GM13976 (cell line): ENCODE measurements around the gene HSD17B13.
"Not testable (repeated sequence)": the region's sequence is repeated elsewhere in the genome, so short reads cannot be mapped to it uniquely, and the experiment has no call there.

Source experiments
- DNase-seq: peaks from one replicate; pipeline ENCODE4 v3.0.0; 2012; ENCODE audit warnings: low spot score
- CTCF ChIP-seq: IDR thresholded peaks from 2 replicates; pipeline ENCODE4 v1.5.1; 2012; ENCODE audit warnings: borderline replicate concordance, mild to moderate bottlenecking; ENCODE audit not compliant: insufficient read depth; ENCODE audit errors: extremely low read depth, missing control alignments, control extremely low read depth
- in situ Hi-C: fragments of 300-500 bp; cut with MboI; formaldehyde crosslinking; loops from one replicate; pipeline ENCODE4 v1.12.0; 2022; ENCODE audit warnings: low sequenced_read_pairs, mixed read lengths, inconsistent platforms; ENCODE audit not compliant: unreplicated experiment

Gene HSD17B13

GRCh38 chr4:87286970-87287369 lies 35.7 kb downstream of the HSD17B13 start:
- no peak for DNase-seq
- in situ Hi-C loops = no loop called here
- TF ChIP-seq CTCF = no peak

- DNase-seq, in situ Hi-C loops: not testable (repeated sequence)
Measured at GRCh38 chr4:87284268-87284667, 38.4 kb downstream of the HSD17B13 start.

- no peak for TF ChIP-seq CTCF
- in situ Hi-C loops = no loop called here
- no peak for DNase-seq
Measured at GRCh38 chr4:87283151-87283550, 39.5 kb downstream of the HSD17B13 start.

- in situ Hi-C loops = no loop called here
- DNase-seq = no peak
- no peak for TF ChIP-seq CTCF
Measured at GRCh38 chr4:87281603-87282002, 41.1 kb downstream of the HSD17B13 start.

GRCh38 chr4:87278335-87278794 lies 44.3 kb downstream of the HSD17B13 start:
- in situ Hi-C loops = no loop called here
- TF ChIP-seq CTCF = no peak
- no peak for DNase-seq

- DNase-seq = no peak
- no peak for TF ChIP-seq CTCF
- in situ Hi-C loops = no loop called here
Measured at GRCh38 chr4:87275311-87275710, 47.4 kb downstream of the HSD17B13 start.

- in situ Hi-C loops = no loop called here
- no peak for TF ChIP-seq CTCF
- DNase-seq = no peak
Measured at GRCh38 chr4:87274803-87275202, 47.9 kb downstream of the HSD17B13 start.

GRCh38 chr4:87274327-87274726 lies 48.4 kb downstream of the HSD17B13 start:
- in situ Hi-C loops = no loop called here
- DNase-seq = no peak
- TF ChIP-seq CTCF = no peak
